Subcutaneous abdominal adipose tissue (tissue), 5 donors: ENCODE data around the gene GALNT10.
A peak's percentile ranks its signal among the peaks of the same experiment; 100 is the strongest.
"Not testable (repeated sequence)": the region's sequence is repeated elsewhere in the genome, so short reads cannot be mapped to it uniquely, and the experiment has no call there.

Experiments
- H3K27ac ChIP-seq: one replicate; pipeline ENCODE4 v1.7.0; 2013; ENCODE audit warnings: low read depth, mild to moderate bottlenecking, inconsistent platforms, low read length, moderate library complexity
- H3K27me3 ChIP-seq, 5 donors: one replicate each; pipeline ENCODE4 v1.7.0; 2013; ENCODE audit warnings: low read length in 5 of 5, inconsistent platforms in 1 of 5; ENCODE audit not compliant: control insufficient read depth in 5 of 5, insufficient read depth in 4 of 5
- H3K36me3 ChIP-seq, 5 donors: one replicate each; pipeline ENCODE4 v1.7.0; 2013; ENCODE audit warnings: low read length in 5 of 5; ENCODE audit not compliant: control insufficient read depth in 5 of 5, insufficient read depth in 5 of 5
- H3K4me1 ChIP-seq, 5 donors: one replicate each; pipeline ENCODE4 v1.7.0; 2013; ENCODE audit warnings: low read length in 5 of 5, mild to moderate bottlenecking in 3 of 5, moderate library complexity in 1 of 5; ENCODE audit not compliant: control insufficient read depth in 5 of 5, insufficient read depth in 5 of 5
- H3K4me3 ChIP-seq, 5 donors: one replicate each; pipeline ENCODE4 v1.7.0; 2013; ENCODE audit warnings: low read length in 5 of 5, low read depth in 1 of 5
- H3K9ac ChIP-seq, 5 donors: one replicate each; pipeline ENCODE4 v1.7.0; 2013; ENCODE audit warnings: low read length in 5 of 5, mild to moderate bottlenecking in 4 of 5, moderate library complexity in 3 of 5
- H3K9me3 ChIP-seq, 5 donors: one replicate each; pipeline ENCODE4 v1.7.0; 2013; ENCODE audit warnings: low read length in 5 of 5; ENCODE audit not compliant: control insufficient read depth in 5 of 5
- donor health status: healthy.
- donor health status: healthy.
- donor health status: healthy.
- donor health status: healthy.
- donor health status: healthy.

Gene GALNT10

GRCh38 chr5:154190595-154191304 lies at the start of gene GALNT10:
TSS of gene GALNT10 (plus strand) at chr5:154190733. CDS start at chr5:154190867, 134 bp downstream.
- peaks cover 0 to 4% (median 0%) of the 10 kb centered on the region in 5 donors for H3K36me3 ChIP-seq
- no peaks in the 10 kb centered on the region for H3K27me3 ChIP-seq
- H3K4me3 ChIP-seq = peak within 1 kb of the TSS; percentile 82 to 92 (median 85)
- H3K9ac ChIP-seq = peak within 1 kb of the TSS; percentile 44 to 81 (median 74)
- no peaks in the 10 kb centered on the region for H3K9me3 ChIP-seq
- peaks cover 2 to 35% (median 30%) of the 10 kb centered on the region in 5 donors for H3K4me1 ChIP-seq
- peak within 1 kb of the TSS; percentile 48 for H3K27ac ChIP-seq

GRCh38 chr5:154141745-154142221 lies 48.8 kb upstream of the GALNT10 start:
- peaks cover 2 to 22% (median 18%) of the 10 kb centered on the region in 5 donors for H3K4me1 ChIP-seq
- H3K27ac ChIP-seq = no peak overlapping the region
- no peaks in the 10 kb centered on the region for H3K36me3 ChIP-seq

DNA sequence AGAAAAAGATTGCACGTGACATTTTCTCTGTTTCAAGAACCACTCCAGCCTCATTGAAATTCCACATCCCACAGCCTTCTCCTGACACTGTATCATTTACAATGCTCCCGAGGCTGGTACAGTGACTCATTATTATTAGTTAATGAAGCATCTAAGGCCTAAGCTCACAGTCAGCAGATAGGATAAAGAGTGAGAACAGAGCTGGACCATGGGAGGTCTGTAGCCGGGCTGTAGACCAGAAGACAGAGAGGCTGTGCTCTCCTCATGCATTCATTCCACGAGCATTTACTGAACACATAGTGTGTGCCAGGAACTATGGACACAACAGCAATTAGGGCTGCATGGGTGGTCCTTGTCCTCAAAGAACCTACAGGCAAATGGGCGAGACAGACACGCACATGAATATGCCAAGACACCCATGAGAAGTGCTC lies 47.3 kb upstream of the GALNT10 start:
- Histone ChIP-seq H3K27ac (no peak overlapping the region), H3K4me3 (no peak overlapping the region), H3K9me3 (no peaks in the 10 kb centered on the region), H3K9ac (no peak overlapping the region), H3K27me3 (peaks cover 0 to 2% (median 0%) of the 10 kb centered on the region in 5 donors), H3K36me3 (no peaks in the 10 kb centered on the region), H3K4me1 (peaks cover 2 to 22% (median 18%) of the 10 kb centered on the region in 5 donors)

More at GRCh38 chr5:154141745-154142221, 48.8 kb upstream of the GALNT10 start:
- no peak overlapping the region for H3K9ac ChIP-seq
- no peaks in the 10 kb centered on the region for H3K27me3 ChIP-seq
- H3K9me3 ChIP-seq = no peaks in the 10 kb centered on the region
- no peak overlapping the region for H3K4me3 ChIP-seq

- H3K36me3 ChIP-seq = no peaks in the 10 kb centered on the region
- peaks cover 0 to 2% (median 0%) of the 10 kb centered on the region in 5 donors for H3K27me3 ChIP-seq
- peaks cover 0 to 15% (median 8%) of the 10 kb centered on the region in 5 donors for H3K4me1 ChIP-seq
- H3K9ac ChIP-seq = no peak overlapping the region
- H3K27ac ChIP-seq = no peak overlapping the region
- no peak overlapping the region for H3K4me3 ChIP-seq
- H3K9me3 ChIP-seq = no peaks in the 10 kb centered on the region
Observed at GRCh38 chr5:154145268-154145667, 45.3 kb upstream of the GALNT10 start.

DNA sequence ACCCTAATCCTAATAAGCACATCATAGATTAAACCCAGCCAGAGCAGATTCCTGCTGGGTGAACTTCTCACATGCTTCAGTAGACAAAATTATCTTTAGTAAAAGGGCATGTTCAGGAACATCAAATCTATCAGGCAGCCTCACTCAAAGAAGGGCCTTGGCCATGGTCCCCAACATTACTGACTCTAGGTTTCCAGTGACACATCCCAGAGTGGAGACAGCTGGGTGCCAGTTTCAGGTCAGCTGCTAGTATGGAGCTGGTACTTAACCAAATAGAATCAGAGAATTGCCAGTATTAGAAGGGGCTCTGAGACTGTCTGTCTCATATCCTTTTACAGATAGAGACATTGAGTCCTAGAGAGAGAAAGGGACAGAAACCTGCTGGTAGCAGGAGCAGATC lies 44.1 kb upstream of the GALNT10 start:
- Histone ChIP-seq H3K36me3 (no peaks in the 10 kb centered on the region), H3K4me1 (peaks cover 0 to 10% (median 8%) of the 10 kb centered on the region in 5 donors), H3K27ac (no peak overlapping the region), H3K9ac (no peak overlapping the region), H3K27me3 (peaks cover 0 to 2% (median 0%) of the 10 kb centered on the region in 5 donors), H3K4me3 (no peak overlapping the region), H3K9me3 (no peaks in the 10 kb centered on the region)

GRCh38 chr5:154147666-154148065 lies 42.9 kb upstream of the GALNT10 start:
- no peak overlapping the region for H3K9ac ChIP-seq
- H3K4me3 ChIP-seq = no peak overlapping the region
- H3K27me3 ChIP-seq = peaks cover 0 to 2% (median 0%) of the 10 kb centered on the region in 5 donors
- no peak overlapping the region for H3K27ac ChIP-seq
- H3K9me3 ChIP-seq = no peaks in the 10 kb centered on the region
- H3K36me3 ChIP-seq = no peaks in the 10 kb centered on the region
- no peaks in the 10 kb centered on the region for H3K4me1 ChIP-seq

- H3K9ac ChIP-seq, H3K4me1 ChIP-seq, H3K36me3 ChIP-seq, H3K27ac ChIP-seq, H3K9me3 ChIP-seq, H3K27me3 ChIP-seq, H3K4me3 ChIP-seq: not testable (repeated sequence)
Observed at GRCh38 chr5:154150471-154150870, 40.1 kb upstream of the GALNT10 start.

GRCh38 chr5:154157483-154158378 lies 32.8 kb upstream of the GALNT10 start:
- Histone ChIP-seq H3K4me1 (peaks cover 0 to 15% (median 4%) of the 10 kb centered on the region in 5 donors), H3K36me3 (no peaks in the 10 kb centered on the region), H3K4me3 (no peak overlapping the region), H3K9me3 (no peaks in the 10 kb centered on the region), H3K9ac (no peak overlapping the region), H3K27ac (no peak overlapping the region), H3K27me3 (no peaks in the 10 kb centered on the region)

DNA sequence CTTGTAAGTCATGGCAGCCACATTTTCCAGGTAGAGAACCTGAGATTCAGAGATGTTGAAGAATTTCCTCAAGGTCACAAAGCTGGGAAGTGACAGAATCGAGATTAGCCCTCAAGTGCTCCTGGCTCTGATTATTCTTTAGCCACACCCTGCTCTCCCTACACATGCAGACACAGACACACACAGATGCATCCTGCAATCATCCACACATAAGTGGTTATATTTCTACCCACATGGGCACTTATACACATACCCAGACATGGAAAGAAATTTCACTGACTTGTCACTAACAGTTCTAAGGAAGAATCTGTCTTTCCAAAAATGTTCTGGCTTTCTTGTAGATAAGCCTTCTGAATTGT lies 32.2 kb upstream of the GALNT10 start:
- Histone ChIP-seq H3K4me3 (no peak overlapping the region), H3K9me3 (no peaks in the 10 kb centered on the region), H3K27ac (no peak overlapping the region), H3K36me3 (no peaks in the 10 kb centered on the region), H3K4me1 (peaks cover 0 to 16% (median 4%) of the 10 kb centered on the region in 5 donors), H3K9ac (no peak overlapping the region), H3K27me3 (no peaks in the 10 kb centered on the region)

- Histone ChIP-seq H3K9ac (no peak overlapping the region), H3K27ac (no peak overlapping the region), H3K4me1 (peaks cover 0 to 16% (median 4%) of the 10 kb centered on the region in 5 donors), H3K4me3 (no peak overlapping the region), H3K36me3 (no peaks in the 10 kb centered on the region), H3K27me3 (no peaks in the 10 kb centered on the region), H3K9me3 (no peaks in the 10 kb centered on the region)
Observed at GRCh38 chr5:154159343-154159742, 31.2 kb upstream of the GALNT10 start.
